Lower lobe of right lung (tissue), 2 donors: ENCODE measurements around the gene SMIM1. TPM values are rescaled to one million over a fixed set of nuclear protein-coding genes. Genes with fewer than 3 reads are reported as not detected.
A peak's percentile ranks its signal among the peaks of the same experiment; 100 is the strongest.

Experiments used
- ATAC-seq, 2 donors: fragments of 200-7000 bp; cut with Tn5 transposase; one replicate each; pipeline ENCODE4 v1.9.1; 2020 to 2022; ENCODE audit warnings: mild to moderate bottlenecking in 2 of 2, moderate library complexity in 2 of 2
- DNase-seq: peaks from one replicate; pipeline ENCODE4 v3.0.0-alpha.2; 2020
- H3K27ac ChIP-seq: fragments of 200-600 bp; one replicate; pipeline ENCODE4 v1.8.0; 2022
- H3K27me3 ChIP-seq: fragments of 200-600 bp; one replicate; pipeline ENCODE4 v1.8.0; 2022; ENCODE audit warnings: low read depth
- H3K36me3 ChIP-seq: fragments of 200-600 bp; one replicate; pipeline ENCODE4 v1.8.0; 2022; ENCODE audit warnings: mild to moderate bottlenecking
- H3K4me1 ChIP-seq: fragments of 200-600 bp; one replicate; pipeline ENCODE4 v1.8.0; 2022
- H3K4me3 ChIP-seq: fragments of 200-600 bp; one replicate; pipeline ENCODE4 v1.8.0; 2022; ENCODE audit warnings: mild to moderate bottlenecking
- H3K9me3 ChIP-seq: fragments of 200-600 bp; one replicate; pipeline ENCODE4 v1.8.0; 2022
- CTCF ChIP-seq: fragments of 200-600 bp; IDR thresholded peaks from one replicate; pipeline ENCODE4 v1.8.0; 2022; ENCODE audit warnings: antibody characterized with exemption, mild to moderate bottlenecking
- intact Hi-C: fragments of 100-400 bp; cut with DNase I; formaldehyde crosslinking; loops from one replicate; pipeline ENCODE4 v1.11.0; 2022
- total RNA-seq: library from RNA; stranded (reverse); fragmentation: NEBNext Ultra II Directional; extraction: Animal tissue kit (Norgen Biotek cat#: 25700); gene quantifications from one replicate; pipeline ENCODE4 v1.2.1, GENCODE V29; 2021
- donor health status: DM: no; HTN: yes; CAD: no; lungs with severe emphysema.

The SMIM1 gene
- total RNA-seq, 1 donor from 2014 or later = 8.5 TPM

GRCh38 chr1:3771108-3772026, 1.2 kb upstream of the SMIM1 start:
- TF ChIP-seq CTCF = no peak

GRCh38 chr1:3772027-3772714, 378 bp upstream of the SMIM1 start:
- Histone ChIP-seq H3K36me3 (no peaks in the 10 kb centered on the region), H3K9me3 (no peaks in the 10 kb centered on the region), H3K4me1 (peaks cover 41% of the 10 kb centered on the region), H3K27me3 (peaks cover 4% of the 10 kb centered on the region), H3K4me3 (peak overlapping the region; percentile 77), H3K27ac (peak overlapping the region; percentile 73)
- DNase-seq = peak; percentile 96
- intact Hi-C loops = no loop called here
- TF ChIP-seq CTCF = no peak
- peak; percentile 91 to 93 for ATAC-seq

More at GRCh38 chr1:3771108-3772026, 1.2 kb upstream of the SMIM1 start:
- H3K27ac ChIP-seq = no peak overlapping the region
- ATAC-seq (no peak), DNase-seq (no peak)
- peaks cover 36% of the 10 kb centered on the region for H3K4me1 ChIP-seq
- H3K9me3 ChIP-seq = no peaks in the 10 kb centered on the region
- peaks cover 5% of the 10 kb centered on the region for H3K27me3 ChIP-seq
- intact Hi-C loops = no loop called here
- no peaks in the 10 kb centered on the region for H3K36me3 ChIP-seq
- H3K4me3 ChIP-seq = peak overlapping the region; percentile 77

DNA sequence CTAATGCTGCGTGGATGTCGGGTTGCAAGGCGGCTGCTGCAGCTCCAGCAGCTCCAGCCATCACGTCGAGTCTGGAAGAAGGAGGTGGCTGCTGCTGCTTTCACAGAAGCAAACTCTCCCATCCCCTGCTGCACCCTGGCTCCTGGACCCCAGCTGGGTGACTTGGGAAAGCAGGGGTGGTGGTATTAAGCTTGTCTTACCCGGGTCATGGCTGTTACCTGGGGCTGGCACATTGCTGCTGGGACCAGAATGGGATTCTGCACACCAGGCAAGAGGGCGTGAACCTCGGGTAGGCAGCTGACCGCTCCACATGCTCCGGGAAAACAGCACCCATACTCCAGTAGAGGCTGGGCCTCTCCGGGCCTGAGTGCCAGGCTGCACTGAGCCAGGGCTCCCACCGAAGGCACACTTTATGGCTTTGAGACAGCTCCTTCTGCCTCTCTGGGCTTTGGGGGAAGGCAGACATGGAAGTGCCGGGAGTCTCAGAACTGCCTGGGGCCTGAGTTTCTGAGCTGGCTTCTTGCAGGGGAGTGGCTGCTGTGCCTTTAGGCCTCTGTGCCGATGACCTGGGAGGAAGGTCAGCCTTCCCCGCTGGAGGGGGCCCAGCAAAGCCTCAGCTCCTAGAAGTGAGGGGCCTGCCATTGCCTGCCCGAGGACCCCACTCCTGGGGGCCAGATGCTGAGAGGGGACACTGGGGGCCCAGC, 1.2 kb downstream of the SMIM1 start:
- no peaks in the 10 kb centered on the region for H3K27me3 ChIP-seq
- no peaks in the 10 kb centered on the region for H3K9me3 ChIP-seq
- no peak for DNase-seq
- TF ChIP-seq CTCF = no peak
- peak overlapping the region; percentile 77 for H3K4me3 ChIP-seq
- no peak for ATAC-seq
- no peak overlapping the region for H3K27ac ChIP-seq
- peaks cover 41% of the 10 kb centered on the region for H3K4me1 ChIP-seq
- H3K36me3 ChIP-seq = peaks cover 1% of the 10 kb centered on the region
- intact Hi-C loops = no loop called here

- no peaks in the 10 kb centered on the region for H3K9me3 ChIP-seq
- no peaks in the 10 kb centered on the region for H3K27me3 ChIP-seq
- peaks cover 8% of the 10 kb centered on the region for H3K36me3 ChIP-seq
- peaks cover 41% of the 10 kb centered on the region for H3K4me1 ChIP-seq
- ATAC-seq = no peak
- no peak for TF ChIP-seq CTCF
- no peak for DNase-seq
- no peak overlapping the region for H3K27ac ChIP-seq
- intact Hi-C loops = no loop called here
- no peak overlapping the region for H3K4me3 ChIP-seq
Observed at GRCh38 chr1:3774276-3774945, 1.9 kb downstream of the SMIM1 start.

DNA sequence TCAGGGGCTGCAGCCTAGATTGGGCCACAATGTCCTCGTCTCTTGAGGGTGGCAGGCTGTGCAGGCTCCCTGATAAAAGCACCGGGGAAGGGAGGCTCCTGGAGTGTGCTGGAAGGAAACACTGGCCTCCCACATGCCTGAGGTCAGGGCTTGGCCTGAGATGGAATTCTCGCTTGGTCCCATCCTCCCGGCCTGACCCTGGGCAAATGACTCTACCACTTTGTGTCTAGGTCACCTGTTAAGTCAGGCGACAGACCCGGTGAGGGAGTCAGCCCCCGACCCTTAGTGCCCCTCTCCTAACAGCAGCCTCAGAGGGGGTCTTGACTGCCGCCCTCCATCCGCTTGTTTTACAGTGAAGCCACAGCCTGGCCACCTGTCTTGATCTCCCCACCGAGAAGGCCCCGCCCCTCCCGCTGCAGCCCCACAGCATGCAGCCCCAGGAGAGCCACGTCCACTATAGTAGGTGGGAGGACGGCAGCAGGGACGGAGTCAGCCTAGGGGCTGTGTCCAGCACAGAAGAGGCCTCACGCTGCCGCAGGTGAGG, 2.5 kb downstream of the SMIM1 start:
- TF ChIP-seq CTCF = no peak
- ATAC-seq = no peak
- peak; percentile 46 for DNase-seq
- H3K27me3 ChIP-seq = no peaks in the 10 kb centered on the region
- intact Hi-C loops = no loop called here
- peaks cover 14% of the 10 kb centered on the region for H3K36me3 ChIP-seq
- H3K27ac ChIP-seq = no peak overlapping the region
- H3K4me3 ChIP-seq = no peak overlapping the region
- H3K4me1 ChIP-seq = peaks cover 41% of the 10 kb centered on the region
- H3K9me3 ChIP-seq = no peaks in the 10 kb centered on the region
